SH-SY5Y (cell line): ENCODE data around the gene ATP2A1.

Experiments used
- GATA2 ChIP-seq: IDR thresholded peaks from 2 replicates; pipeline ENCODE4 v1.6.1; 2011; ENCODE audit warnings: mild to moderate bottlenecking, low read depth, low read length
- GATA3 ChIP-seq: IDR thresholded peaks from 2 replicates; pipeline ENCODE4 v1.6.1; 2011; ENCODE audit warnings: low read depth, mild to moderate bottlenecking, low read length, moderate library complexity

Gene ATP2A1

DNA sequence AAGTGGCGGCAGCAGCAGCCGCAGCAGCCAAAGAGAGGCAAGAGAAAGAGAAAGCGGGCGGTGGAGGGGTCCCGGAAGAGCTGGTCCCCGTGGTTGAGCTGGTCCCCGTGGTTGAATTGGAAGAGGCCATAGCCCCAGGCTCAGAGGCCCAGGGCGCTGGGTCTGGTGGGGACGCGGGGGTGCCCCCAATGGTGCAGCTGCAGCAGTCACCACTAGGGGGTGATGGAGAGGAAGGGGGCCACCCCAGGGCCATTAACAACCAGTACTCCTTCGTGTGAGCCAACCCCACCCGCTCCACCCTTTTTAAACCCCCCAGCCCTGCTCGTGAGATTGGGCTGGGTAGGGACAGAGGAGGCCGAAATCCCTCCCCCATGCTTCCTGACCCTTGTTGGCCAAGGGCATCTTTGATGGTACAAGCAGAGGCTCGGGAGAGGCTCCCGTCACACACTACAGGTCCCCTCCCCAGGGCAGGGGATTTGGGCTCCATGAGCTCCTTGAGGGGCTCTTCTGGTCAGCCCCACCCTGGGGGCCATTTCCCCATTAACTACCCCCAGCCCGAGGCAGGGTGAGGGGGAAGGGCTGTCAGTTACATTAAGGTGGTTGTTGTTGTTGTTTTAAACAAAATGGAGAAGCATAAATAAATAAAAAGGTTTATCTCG lies 4.6 kb upstream of the ATP2A1 start:
- no peak for TF ChIP-seq GATA2
- no peak for TF ChIP-seq GATA3

GRCh38 chr16:28874406-28874805 lies 3.9 kb upstream of the ATP2A1 start:
- TF ChIP-seq GATA2 = no peak
- TF ChIP-seq GATA3 = no peak

GRCh38 chr16:28875134-28876018 lies 2.9 kb upstream of the ATP2A1 start:
- TF ChIP-seq GATA2 (no peak), GATA3 (no peak)

- no peak for TF ChIP-seq GATA3
- no peak for TF ChIP-seq GATA2
Observed at GRCh38 chr16:28876019-28876659, 2.1 kb upstream of the ATP2A1 start.

DNA sequence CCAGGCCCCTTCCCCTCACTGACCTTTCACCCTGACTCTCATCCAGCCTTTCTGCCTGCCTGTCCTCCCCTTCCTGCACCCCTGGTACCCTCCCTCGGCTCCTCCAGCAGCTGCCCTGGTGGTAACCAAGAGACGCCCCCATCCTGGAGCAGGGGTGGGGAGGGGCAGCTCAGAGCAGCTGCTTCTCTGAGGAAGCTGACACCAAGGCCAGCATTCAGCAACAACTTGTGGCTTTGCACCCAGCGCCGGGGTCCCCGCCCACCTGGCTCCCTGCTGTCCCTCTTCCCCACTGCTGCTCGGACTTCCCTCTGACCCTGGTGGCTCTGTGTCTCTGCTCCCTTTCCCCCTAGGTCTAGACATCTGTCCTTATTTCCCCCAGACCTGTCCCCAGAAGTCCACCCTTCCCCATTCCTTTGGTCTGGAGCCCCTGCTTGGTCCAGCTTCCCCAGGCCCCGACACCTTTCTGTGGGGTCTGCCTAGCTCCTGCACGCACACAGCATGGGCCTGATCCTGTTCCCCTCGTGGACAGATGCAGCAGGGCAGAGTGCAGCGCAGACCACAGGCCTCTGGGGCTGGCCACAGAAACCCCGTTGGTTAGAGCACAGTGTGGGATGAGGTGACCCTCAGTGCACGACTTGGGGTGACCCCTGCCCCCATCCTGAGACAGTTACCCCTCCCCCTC lies 1.2 kb upstream of the ATP2A1 start:
- TF ChIP-seq GATA3 (no peak), GATA2 (no peak)

- TF ChIP-seq GATA3 = no peak
- no peak for TF ChIP-seq GATA2
Observed at GRCh38 chr16:28877655-28878000, 660 bp upstream of the ATP2A1 start.

DNA sequence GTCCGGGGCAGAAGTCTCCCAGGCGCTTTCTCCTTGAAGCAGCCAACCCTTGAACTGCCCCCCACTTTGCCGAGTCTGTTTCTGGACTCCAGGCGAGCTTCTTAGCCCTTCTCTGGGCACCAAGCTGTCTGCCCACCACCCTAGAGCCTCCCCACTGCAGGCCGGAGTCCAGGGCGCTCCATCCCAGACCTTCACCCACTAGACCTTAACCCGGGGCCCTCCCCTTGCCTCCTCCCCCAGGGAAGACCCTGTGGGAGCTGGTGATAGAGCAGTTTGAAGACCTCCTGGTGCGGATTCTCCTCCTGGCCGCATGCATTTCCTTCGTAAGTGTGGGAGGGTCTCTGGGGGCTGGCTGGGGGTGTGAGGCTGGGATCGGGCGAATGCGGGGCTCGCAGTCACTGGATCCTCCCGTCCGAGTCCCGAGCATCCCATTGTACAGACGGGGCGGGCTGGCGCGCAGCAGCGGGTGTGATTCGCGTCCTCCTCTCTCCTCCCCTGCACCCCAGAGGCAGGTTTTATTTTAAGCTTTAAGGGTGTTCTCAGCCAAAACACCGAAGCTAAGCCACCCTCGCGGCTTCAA lies 1.1 kb downstream of the ATP2A1 start:
- TF ChIP-seq GATA2 = no peak
- no peak for TF ChIP-seq GATA3

GRCh38 chr16:28879841-28880588 lies 1.7 kb downstream of the ATP2A1 start:
- TF ChIP-seq GATA3 (no peak), GATA2 (no peak)

DNA sequence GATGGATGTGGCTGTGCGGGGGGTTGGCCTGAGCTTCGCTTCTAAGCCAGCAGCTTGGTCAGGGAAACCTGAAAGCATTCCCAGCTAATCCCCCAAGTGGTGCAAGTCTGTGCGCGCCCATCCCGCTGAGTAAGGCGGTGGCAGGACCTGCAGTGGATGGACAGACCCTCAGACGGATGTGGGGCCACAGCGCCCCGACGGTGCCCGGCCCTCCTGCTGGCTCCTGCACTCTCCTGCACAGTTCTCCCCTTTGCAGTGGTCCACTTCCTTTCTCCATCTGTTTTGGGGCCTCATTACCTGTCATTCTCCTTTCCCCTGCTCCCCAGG lies 2.3 kb downstream of the ATP2A1 start:
- TF ChIP-seq GATA2 (no peak), GATA3 (no peak)

- TF ChIP-seq GATA2 = no peak
- no peak for TF ChIP-seq GATA3
Observed at GRCh38 chr16:28880955-28881354, 2.7 kb downstream of the ATP2A1 start.

- TF ChIP-seq GATA3 = no peak
- no peak for TF ChIP-seq GATA2
Observed at GRCh38 chr16:28882551-28883160, 4.4 kb downstream of the ATP2A1 start.

DNA sequence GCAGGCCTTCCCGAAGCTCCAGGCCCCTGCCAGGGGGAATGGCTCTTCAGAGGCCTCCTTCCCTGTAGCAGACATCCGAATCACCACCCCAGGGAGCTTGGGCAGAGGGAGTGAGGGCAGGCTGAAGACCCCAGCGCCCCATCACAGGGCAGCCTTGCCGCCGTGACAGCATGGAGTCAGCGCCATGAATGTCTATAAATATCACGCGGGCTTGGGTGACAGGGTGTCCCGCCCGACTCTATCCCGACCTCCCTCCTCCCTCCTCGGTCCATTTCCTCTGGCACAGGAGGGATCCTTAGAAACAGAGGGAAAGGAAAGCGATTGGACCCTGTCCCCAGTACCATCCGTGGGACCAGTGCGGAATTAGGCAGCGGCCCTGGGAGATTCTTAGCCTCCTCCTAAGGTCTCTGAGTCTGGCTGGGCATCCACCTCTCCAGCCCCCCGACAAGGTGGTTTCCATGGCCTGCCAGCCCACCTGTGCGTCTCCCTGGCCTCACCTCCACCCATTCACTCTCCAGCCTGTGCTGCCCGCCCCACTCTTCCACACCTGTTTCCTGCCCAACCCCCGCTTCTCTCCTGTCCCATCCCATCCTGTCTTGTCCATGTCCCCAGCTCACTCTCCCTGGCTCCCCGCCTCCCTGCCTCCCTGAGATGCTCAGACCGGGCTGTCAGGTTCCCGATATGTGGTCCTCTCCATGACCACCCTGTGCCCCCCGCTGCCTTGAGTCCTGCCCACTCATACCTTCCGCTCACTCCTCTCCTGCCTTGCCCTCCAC lies 5.1 kb downstream of the ATP2A1 start:
- no peak for TF ChIP-seq GATA2
- TF ChIP-seq GATA3 = no peak

DNA sequence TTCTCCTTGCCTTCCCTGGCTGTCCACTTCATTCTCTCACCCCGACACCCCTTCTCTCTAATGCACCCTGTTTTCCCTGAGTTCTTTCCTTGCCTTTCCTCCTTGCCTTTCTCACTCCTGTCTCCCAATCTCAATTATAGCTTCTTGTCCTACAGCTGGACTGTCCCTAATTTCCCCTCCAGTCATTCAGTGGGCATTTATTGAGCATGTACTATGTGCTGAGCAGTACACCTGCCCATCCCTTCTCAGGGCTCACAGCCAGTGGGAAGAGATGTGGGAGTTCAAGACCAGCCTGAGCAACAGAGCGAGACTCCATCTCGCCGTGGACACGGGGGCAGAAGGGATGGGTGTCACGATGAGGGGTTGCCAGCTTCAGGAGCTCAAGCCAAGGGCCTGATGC lies 5.8 kb downstream of the ATP2A1 start:
- TF ChIP-seq GATA2 = no peak
- no peak for TF ChIP-seq GATA3
